Neural cell (in vitro differentiated cells): ENCODE results near the gene WDR13. TPM values are rescaled to one million over a fixed set of nuclear protein-coding genes. Genes with fewer than 3 reads are reported as not detected.

ENCODE experiments used
- H2AFZ ChIP-seq: fragments of 200-600, 300-800 bp; sonication (generic), shearing (Covaris generic); 2 replicates; pipeline ENCODE4 v1.6.0; 2014; ENCODE audit warnings: low read depth, mild to moderate bottlenecking, antibody characterized with exemption, low read length, moderate library complexity
- H3F3A ChIP-seq: fragments of 200-600 bp; shearing (Covaris generic); 2 replicates; pipeline ENCODE4 v1.6.1; 2016; ENCODE audit warnings: mild to moderate bottlenecking, moderate library complexity, mixed read lengths, antibody characterized with exemption, low read length; ENCODE audit not compliant: insufficient read depth, poor library complexity, severe bottlenecking
- H3K27ac ChIP-seq: fragments of 200-600, 300-800 bp; sonication (generic), shearing (Covaris generic); 2 replicates; pipeline ENCODE4 v1.5.1; 2014; ENCODE audit warnings: mild to moderate bottlenecking, low read length, moderate library complexity
- H3K27me3 ChIP-seq: fragments of 300-800, 200-600 bp; sonication (generic), shearing (Covaris generic); 2 replicates; pipeline ENCODE4 v1.6.0; 2014; ENCODE audit warnings: mild to moderate bottlenecking, low read depth, low read length, moderate library complexity; ENCODE audit not compliant: insufficient read depth
- H3K36me3 ChIP-seq: fragments of 300-800, 200-600 bp; sonication (generic), shearing (Covaris generic); 2 replicates; pipeline ENCODE4 v1.5.1; 2014; ENCODE audit warnings: mild to moderate bottlenecking, antibody characterized with exemption, low read length, moderate library complexity; ENCODE audit not compliant: insufficient read depth
- H3K4me2 ChIP-seq: fragments of 300-800, 200-600 bp; sonication (generic), shearing (Covaris generic); 2 replicates; pipeline ENCODE4 v1.6.0; 2014; ENCODE audit warnings: mild to moderate bottlenecking, low read length
- H3K4me3 ChIP-seq: fragments of 300-800, 200-600 bp; sonication (generic), shearing (Covaris generic); 2 replicates; pipeline ENCODE4 v1.5.1; 2014; ENCODE audit warnings: mild to moderate bottlenecking, low read length, moderate library complexity
- H3K79me2 ChIP-seq: fragments of 200-600 bp; shearing (Covaris generic); replicated peaks from 2 replicates; pipeline ENCODE4 v1.6.0; 2014; ENCODE audit warnings: mild to moderate bottlenecking, low read length, moderate library complexity; ENCODE audit not compliant: insufficient read depth
- H3K9ac ChIP-seq: fragments of 300-800, 200-600 bp; sonication (generic), shearing (Covaris generic); 2 replicates; pipeline ENCODE4 v1.6.1; 2016; ENCODE audit warnings: mild to moderate bottlenecking, low read length, mixed read lengths
- H3K9me2 ChIP-seq: fragments of 200-600 bp; shearing (Covaris generic); 2 replicates; pipeline ENCODE4 v1.6.1; 2016; ENCODE audit warnings: mild to moderate bottlenecking, low read length, mixed read lengths; ENCODE audit not compliant: insufficient read depth
- H3K9me3 ChIP-seq: fragments of 200-600, 300-800 bp; sonication (generic), shearing (Covaris generic); 2 replicates; pipeline ENCODE4 v1.6.1; 2016; ENCODE audit warnings: mild to moderate bottlenecking, mixed run types, low read length, moderate library complexity, mixed read lengths
- H4K20me1 ChIP-seq: fragments of 200-600 bp; shearing (Covaris generic); 2 replicates; pipeline ENCODE4 v1.6.1; 2016; ENCODE audit warnings: mild to moderate bottlenecking, mixed run types; ENCODE audit not compliant: insufficient read depth
- CTCF ChIP-seq: fragments of 450-650 bp; IDR thresholded peaks from 2 replicates; pipeline ENCODE4 v1.5.1; 2014; ENCODE audit warnings: antibody characterized with exemption, mild to moderate bottlenecking, moderate library complexity; ENCODE audit not compliant: poor library complexity, severe bottlenecking
- EP300 ChIP-seq: fragments of 450-650 bp; conservative IDR thresholded peaks from 2 replicates; pipeline ENCODE4 v1.6.1; 2014; ENCODE audit warnings: antibody characterized with exemption, mild to moderate bottlenecking, moderate library complexity; ENCODE audit not compliant: poor library complexity, severe bottlenecking
- EZH2 ChIP-seq: fragments of 200-600, 300-800 bp; shearing (Covaris generic), sonication (generic); IDR thresholded peaks from 2 replicates; pipeline ENCODE4 v1.6.1; 2014; ENCODE audit warnings: antibody characterized with exemption, low read length, borderline replicate concordance, mild to moderate bottlenecking; ENCODE audit not compliant: insufficient read depth, poor library complexity, severe bottlenecking
- MXI1 ChIP-seq: fragments of 450-650 bp; conservative IDR thresholded peaks from 2 replicates; pipeline ENCODE4 v1.6.1; 2014; ENCODE audit warnings: antibody characterized with exemption, mild to moderate bottlenecking; ENCODE audit not compliant: poor library complexity, severe bottlenecking
- POLR2AphosphoS5 ChIP-seq: IDR thresholded peaks from 2 replicates; pipeline ENCODE4 v1.6.1; 2012
- RAD21 ChIP-seq: fragments of 450-650 bp; conservative IDR thresholded peaks from 2 replicates; pipeline ENCODE4 v1.6.1; 2014; ENCODE audit warnings: antibody characterized with exemption, mild to moderate bottlenecking, moderate library complexity
- REST ChIP-seq: IDR thresholded peaks from 2 replicates; pipeline ENCODE4 v1.6.1; 2012; ENCODE audit warnings: borderline replicate concordance
- SMC3 ChIP-seq: fragments of 450-650 bp; conservative IDR thresholded peaks from 2 replicates; pipeline ENCODE4 v1.6.1; 2014; ENCODE audit warnings: antibody characterized with exemption, mild to moderate bottlenecking, moderate library complexity; ENCODE audit not compliant: poor library complexity
- TAF1 ChIP-seq: IDR thresholded peaks from 2 replicates; pipeline ENCODE4 v1.6.1; 2012; ENCODE audit warnings: low read depth
- polyA plus RNA-seq: library from polyadenylated mRNA; depleted of rRNA; stranded (reverse); fragments of >200 nt; gene quantifications from 2 replicates; pipeline ENCODE4 v1.2.3, GENCODE V29; 2014

Gene WDR13
- polyA plus RNA-seq, 1 donor from 2014 or later = 210 TPM

GRCh38 chrX:48601741-48602394 lies 4.6 kb downstream of the WDR13 start:
- Histone ChIP-seq H2AFZ (no peak overlapping the region), H3K27ac (no peak overlapping the region), H3K9me2 (no peaks in the 10 kb centered on the region), H3K9ac (no peak overlapping the region), H3K36me3 (no peaks in the 10 kb centered on the region), H3K9me3 (no peaks in the 10 kb centered on the region), H3F3A (no peaks in the 10 kb centered on the region), H3K79me2 (no peaks in the 10 kb centered on the region), H3K4me2 (no peak overlapping the region), H3K4me3 (no peak overlapping the region), H3K27me3 (no peaks in the 10 kb centered on the region), H4K20me1 (no peaks in the 10 kb centered on the region)
- TF ChIP-seq RAD21 (no peak), TAF1 (no peak), MXI1 (no peak), SMC3 (no peak), POLR2AphosphoS5 (no peak), EZH2 (no peak), CTCF (no peak), EP300 (no peak), REST (no peak)

GRCh38 chrX:48604701-48605100 lies 7.4 kb downstream of the WDR13 start:
- no peak overlapping the region for H3K4me3 ChIP-seq
- no peak overlapping the region for H2AFZ ChIP-seq
- H3K9ac ChIP-seq = no peak overlapping the region
- H3K9me2 ChIP-seq = no peaks in the 10 kb centered on the region
- no peaks in the 10 kb centered on the region for H3F3A ChIP-seq
- no peaks in the 10 kb centered on the region for H3K36me3 ChIP-seq
- no peaks in the 10 kb centered on the region for H3K9me3 ChIP-seq
- TF ChIP-seq TAF1 = no peak
- TF ChIP-seq REST = no peak
- TF ChIP-seq CTCF = no peak
- no peak overlapping the region for H3K27ac ChIP-seq
- H3K4me2 ChIP-seq = no peak overlapping the region
- H3K79me2 ChIP-seq = no peaks in the 10 kb centered on the region
- H3K27me3 ChIP-seq = no peaks in the 10 kb centered on the region
- H4K20me1 ChIP-seq = no peaks in the 10 kb centered on the region
